ENCODE results near the gene ACKR4.

DNA sequence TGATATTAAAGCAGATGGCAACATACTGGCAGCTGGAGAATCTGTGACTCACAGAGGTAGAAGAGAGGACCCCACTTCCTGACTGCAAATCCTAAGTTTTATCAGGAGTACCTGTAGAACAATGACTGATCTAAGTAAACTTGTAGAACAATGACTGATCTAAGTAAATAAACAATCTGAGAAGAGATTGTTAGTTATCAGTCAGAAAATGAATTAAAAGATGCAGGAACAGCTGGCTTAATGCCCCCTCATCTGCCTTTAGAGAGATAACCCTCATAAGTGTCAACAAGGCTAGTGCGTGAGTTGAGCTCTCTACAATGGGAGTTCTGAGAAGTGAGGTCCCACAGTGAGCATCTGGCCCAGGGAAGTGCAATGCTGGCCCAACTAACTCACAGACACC lies 48.0 kb downstream of the ACKR4 start:
- TF ChIP-seq POLR2A (IDR thresholded peaks at IDR 0.05): no peak
- TF ChIP-seq, protein P1, sequence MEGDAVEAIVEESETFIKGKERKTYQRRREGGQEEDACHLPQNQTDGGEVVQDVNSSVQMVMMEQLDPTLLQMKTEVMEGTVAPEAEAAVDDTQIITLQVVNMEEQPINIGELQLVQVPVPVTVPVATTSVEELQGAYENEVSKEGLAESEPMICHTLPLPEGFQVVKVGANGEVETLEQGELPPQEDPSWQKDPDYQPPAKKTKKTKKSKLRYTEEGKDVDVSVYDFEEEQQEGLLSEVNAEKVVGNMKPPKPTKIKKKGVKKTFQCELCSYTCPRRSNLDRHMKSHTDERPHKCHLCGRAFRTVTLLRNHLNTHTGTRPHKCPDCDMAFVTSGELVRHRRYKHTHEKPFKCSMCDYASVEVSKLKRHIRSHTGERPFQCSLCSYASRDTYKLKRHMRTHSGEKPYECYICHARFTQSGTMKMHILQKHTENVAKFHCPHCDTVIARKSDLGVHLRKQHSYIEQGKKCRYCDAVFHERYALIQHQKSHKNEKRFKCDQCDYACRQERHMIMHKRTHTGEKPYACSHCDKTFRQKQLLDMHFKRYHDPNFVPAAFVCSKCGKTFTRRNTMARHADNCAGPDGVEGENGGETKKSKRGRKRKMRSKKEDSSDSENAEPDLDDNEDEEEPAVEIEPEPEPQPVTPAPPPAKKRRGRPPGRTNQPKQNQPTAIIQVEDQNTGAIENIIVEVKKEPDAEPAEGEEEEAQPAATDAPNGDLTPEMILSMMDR (IDR thresholded peaks at IDR 0.05): no peak

All from gastroesophageal sphincter (tissue), 3 donors.